Measurements from ENCODE around the gene DOK6.

Gene DOK6

GRCh38 chr18:69770238-69770637 lies 369.6 kb downstream of the DOK6 start:
- no peak overlapping the region for H3K4me3 ChIP-seq (ENCODE audit: low read length)
- no peak for TF ChIP-seq CTCF (conservative IDR thresholded peaks at IDR 0.05; ENCODE audit: low read depth, low read length)
- DNase-seq (ENCODE audit: low read depth) = no peak

GRCh38 chr18:69774831-69775230 lies 374.1 kb downstream of the DOK6 start:
- no peak overlapping the region for H3K4me3 ChIP-seq (ENCODE audit: low read length)
- DNase-seq (ENCODE audit: low read depth) = no peak
- TF ChIP-seq CTCF (conservative IDR thresholded peaks at IDR 0.05; ENCODE audit: low read depth, low read length) = no peak

GRCh38 chr18:69777248-69777647 lies 376.6 kb downstream of the DOK6 start:
- DNase-seq (ENCODE audit: low read depth) = no peak
- H3K4me3 ChIP-seq (ENCODE audit: low read length) = no peak overlapping the region
- no peak for TF ChIP-seq CTCF (conservative IDR thresholded peaks at IDR 0.05; ENCODE audit: low read depth, low read length)

- DNase-seq (ENCODE audit: low read depth) = no peak
- TF ChIP-seq CTCF (conservative IDR thresholded peaks at IDR 0.05; ENCODE audit: low read depth, low read length) = no peak
- no peak overlapping the region for H3K4me3 ChIP-seq (ENCODE audit: low read length)
Observed at GRCh38 chr18:69778680-69779079, 378.0 kb downstream of the DOK6 start.

GRCh38 chr18:69780851-69781250 lies 380.2 kb downstream of the DOK6 start:
- TF ChIP-seq CTCF (conservative IDR thresholded peaks at IDR 0.05; ENCODE audit: low read depth, low read length) = no peak
- no peak overlapping the region for H3K4me3 ChIP-seq (ENCODE audit: low read length)
- no peak for DNase-seq (ENCODE audit: low read depth)

GRCh38 chr18:69784815-69785214 lies 384.1 kb downstream of the DOK6 start:
- H3K4me3 ChIP-seq (ENCODE audit: low read length) = no peak overlapping the region
- no peak for DNase-seq (ENCODE audit: low read depth)
- no peak for TF ChIP-seq CTCF (conservative IDR thresholded peaks at IDR 0.05; ENCODE audit: low read depth, low read length)

GRCh38 chr18:69785466-69785865 lies 384.8 kb downstream of the DOK6 start:
- no peak for DNase-seq (ENCODE audit: low read depth)
- no peak for TF ChIP-seq CTCF (conservative IDR thresholded peaks at IDR 0.05; ENCODE audit: low read depth, low read length)
- no peak overlapping the region for H3K4me3 ChIP-seq (ENCODE audit: low read length)

Data from retinal pigment epithelial cell (primary cell).